Activated CD8-positive, alpha-beta T cell treated with anti-CD3 and anti-CD28 coated beads for 36 hours (primary cell): ENCODE data around the gene HNRNPUL1. TPM values are rescaled to one million over a fixed set of nuclear protein-coding genes. Genes with fewer than 3 reads are reported as not detected.

ENCODE experiments used
- ATAC-seq: fragments of 200-7000 bp; cut with Tn5 transposase; one replicate; pipeline ENCODE4 v1.10.0; 2021; ENCODE audit warnings: mild to moderate bottlenecking, moderate library complexity
- CTCF ChIA-PET: fragments of 350-600 bp; sonication (Branson Sonifier 250); formaldehyde crosslinking; loops from one replicate; lab custom pipeline; 2021; ENCODE audit warnings: antibody characterized with exemption; lab: Charles Lee
- POLR2A ChIA-PET: fragments of 350-600 bp; sonication (Branson Sonifier 250); formaldehyde crosslinking; loops from one replicate; lab custom pipeline; 2021; ENCODE audit warnings: antibody characterized with exemption; lab: Charles Lee
- DNase-seq: peaks from one replicate; pipeline ENCODE4 v3.0.0-alpha.2; 2020
- H3K27ac Mint-ChIP-seq: one replicate; pipeline ENCODE4 v1.8.0; 2021; ENCODE audit warnings: mild to moderate bottlenecking, mixed read lengths
- H3K27me3 Mint-ChIP-seq: one replicate; pipeline ENCODE4 v1.8.0; 2021; ENCODE audit warnings: mixed read lengths
- H3K36me3 Mint-ChIP-seq: one replicate; pipeline ENCODE4 v1.8.0; 2021; ENCODE audit warnings: low read depth, mixed read lengths
- H3K4me1 Mint-ChIP-seq: one replicate; pipeline ENCODE4 v1.8.0; 2021; ENCODE audit warnings: low read depth, mixed read lengths
- H3K4me3 Mint-ChIP-seq: one replicate; pipeline ENCODE4 v1.8.0; 2021; ENCODE audit warnings: mild to moderate bottlenecking, moderate library complexity, mixed read lengths
- H3K9me3 Mint-ChIP-seq: one replicate; pipeline ENCODE4 v1.8.0; 2021; ENCODE audit warnings: mixed read lengths
- intact Hi-C: fragments of 100-400 bp; cut with micrococcal nuclease; formaldehyde crosslinking; loops from one replicate; pipeline ENCODE4 v1.10.0; 2022
- total RNA-seq, 2 experiments: library from RNA; stranded (reverse); gene quantifications; one replicate each; pipeline ENCODE4 v1.2.3, GENCODE V29; 2021
- TF ChIP-seq, protein P1 (sequence below): fragments of 200-600 bp; IDR thresholded peaks from one replicate; pipeline ENCODE4 v1.8.0; 2022; ENCODE audit warnings: antibody characterized with exemption, mild to moderate bottlenecking

Gene HNRNPUL1
- total RNA-seq = 100 to 1,000 TPM; 257 to 259 TPM

DNA sequence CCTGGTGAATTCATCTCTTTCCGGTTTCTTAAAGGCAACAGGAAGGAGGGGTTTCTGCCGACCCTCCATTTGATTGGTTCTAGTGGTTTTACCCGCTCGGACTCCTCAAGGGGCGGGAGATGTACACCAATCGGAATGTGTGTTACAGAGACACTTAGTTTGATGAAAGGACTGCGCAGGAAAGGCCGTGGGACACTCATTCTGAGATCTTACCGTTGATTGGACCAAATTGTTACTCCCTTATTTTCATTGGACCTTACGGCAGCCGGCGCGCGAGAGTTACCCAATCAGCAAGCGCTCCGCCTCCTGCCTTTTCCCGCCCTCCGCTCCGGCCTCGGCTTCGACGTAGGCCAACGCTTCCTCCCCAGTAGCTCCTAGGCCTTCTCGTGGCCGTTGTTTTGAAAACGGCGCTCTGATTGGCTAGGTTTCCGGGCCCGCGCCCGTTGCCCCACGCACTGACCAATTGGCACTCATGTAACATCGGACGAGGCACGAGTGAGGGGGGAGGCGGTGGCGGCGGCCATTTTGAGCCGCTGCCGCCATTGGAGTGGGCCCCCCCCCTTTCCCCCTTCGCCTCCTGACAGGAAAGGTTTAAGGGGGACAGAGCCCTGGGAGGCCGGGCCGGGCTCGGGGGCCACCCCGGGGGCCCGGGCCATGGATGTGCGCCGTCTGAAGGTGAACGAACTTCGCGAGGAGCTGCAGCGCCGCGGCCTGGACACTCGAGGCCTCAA, at the start of gene HNRNPUL1:
TSS of gene HNRNPUL1 (plus strand) at position 523 of the 731 bp plus-strand sequence. CDS start at position 655, 132 bp downstream.
- Mint-ChIP-seq H3K27ac (peak within 1 kb of the TSS; percentile 100), H3K36me3 (peaks cover 37% of the 10 kb centered on the region), H3K9me3 (no peaks in the 10 kb centered on the region), H3K4me3 (peak within 1 kb of the TSS; percentile 95), H3K4me1 (peaks cover 31% of the 10 kb centered on the region), H3K27me3 (no peaks in the 10 kb centered on the region)
- intact Hi-C loops = loop anchor here (2.0 to 10.0 kb wide), 4 partner anchors 37 to 91 kb away; partner anchors contain the start of gene TGFB1
- CTCF ChIA-PET = interaction anchor here (0.6 to 5.0 kb wide), 9 partner anchors 27 to 285 kb away, joined by 3 to 59 read pairs (median 5); partner anchors contain the start of gene CCDC97
- TF ChIP-seq, protein P1, sequence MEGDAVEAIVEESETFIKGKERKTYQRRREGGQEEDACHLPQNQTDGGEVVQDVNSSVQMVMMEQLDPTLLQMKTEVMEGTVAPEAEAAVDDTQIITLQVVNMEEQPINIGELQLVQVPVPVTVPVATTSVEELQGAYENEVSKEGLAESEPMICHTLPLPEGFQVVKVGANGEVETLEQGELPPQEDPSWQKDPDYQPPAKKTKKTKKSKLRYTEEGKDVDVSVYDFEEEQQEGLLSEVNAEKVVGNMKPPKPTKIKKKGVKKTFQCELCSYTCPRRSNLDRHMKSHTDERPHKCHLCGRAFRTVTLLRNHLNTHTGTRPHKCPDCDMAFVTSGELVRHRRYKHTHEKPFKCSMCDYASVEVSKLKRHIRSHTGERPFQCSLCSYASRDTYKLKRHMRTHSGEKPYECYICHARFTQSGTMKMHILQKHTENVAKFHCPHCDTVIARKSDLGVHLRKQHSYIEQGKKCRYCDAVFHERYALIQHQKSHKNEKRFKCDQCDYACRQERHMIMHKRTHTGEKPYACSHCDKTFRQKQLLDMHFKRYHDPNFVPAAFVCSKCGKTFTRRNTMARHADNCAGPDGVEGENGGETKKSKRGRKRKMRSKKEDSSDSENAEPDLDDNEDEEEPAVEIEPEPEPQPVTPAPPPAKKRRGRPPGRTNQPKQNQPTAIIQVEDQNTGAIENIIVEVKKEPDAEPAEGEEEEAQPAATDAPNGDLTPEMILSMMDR = no peak
- POLR2A ChIA-PET = interaction anchor here (0.6 to 8.5 kb wide), 25 partner anchors 10 to 514 kb away, joined by 3 to 179 read pairs (median 4); partner anchors contain the start of genes ACTMAP, CCDC97 and TGFB1
- ATAC-seq (peak; percentile 79), DNase-seq (peak; percentile 98)

DNA sequence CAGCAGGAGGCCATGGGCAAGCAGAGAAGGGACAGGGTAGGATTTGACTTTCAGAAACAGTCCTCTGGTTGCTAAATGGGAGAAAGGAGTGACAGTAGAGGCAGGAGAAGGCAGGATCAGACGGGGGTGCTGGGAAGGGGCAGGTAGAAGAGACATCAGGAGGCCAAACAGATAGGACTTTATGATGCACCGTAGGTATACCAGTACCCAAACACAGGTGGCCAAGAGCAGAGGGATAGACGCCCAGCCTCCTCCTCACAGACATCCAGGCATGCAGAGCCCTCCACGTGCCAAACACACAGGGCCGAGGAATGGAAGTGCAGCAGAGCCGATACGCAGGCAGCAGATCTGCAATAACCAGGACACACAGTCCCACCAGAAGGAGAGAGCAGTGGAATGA, 46.4 kb upstream of the HNRNPUL1 start:
- DNase-seq = no peak
- Mint-ChIP-seq H3K36me3 (no peaks in the 10 kb centered on the region), H3K4me3 (no peak overlapping the region), H3K4me1 (peaks cover 3% of the 10 kb centered on the region), H3K27me3 (peaks cover 33% of the 10 kb centered on the region), H3K27ac (no peak overlapping the region), H3K9me3 (no peaks in the 10 kb centered on the region)
- TF ChIP-seq, protein P1 = no peak
- intact Hi-C loops = no loop called here
- ChIA-PET CTCF (no interaction called here), POLR2A (no interaction called here)
- ATAC-seq = no peak

DNA sequence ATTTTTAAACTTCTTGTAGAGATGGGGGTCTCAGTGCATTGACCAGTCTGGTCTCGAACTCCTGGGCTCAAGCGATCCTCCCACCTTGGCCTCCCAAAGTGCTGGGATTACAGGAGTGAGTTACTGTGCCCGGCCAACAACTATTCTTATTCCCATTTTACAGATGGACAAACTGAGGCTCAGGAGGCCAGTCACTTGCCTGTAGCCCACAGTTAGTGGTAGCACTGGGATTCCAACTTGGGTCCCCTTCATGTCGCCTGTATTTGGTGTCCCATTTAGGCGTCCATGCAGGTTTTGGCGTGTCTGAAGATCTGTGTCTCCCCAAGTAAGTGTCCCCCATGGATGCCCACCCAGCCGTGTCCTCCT, 45.9 kb upstream of the HNRNPUL1 start:
- TF ChIP-seq, protein P1 = no peak
- CTCF ChIA-PET = no interaction called here
- ATAC-seq = no peak
- Mint-ChIP-seq H3K27me3 (peaks cover 33% of the 10 kb centered on the region), H3K27ac (no peak overlapping the region), H3K9me3 (no peaks in the 10 kb centered on the region), H3K4me3 (no peak overlapping the region), H3K36me3 (no peaks in the 10 kb centered on the region), H3K4me1 (peaks cover 3% of the 10 kb centered on the region)
- POLR2A ChIA-PET = no interaction called here
- no peak for DNase-seq
- intact Hi-C loops = no loop called here

DNA sequence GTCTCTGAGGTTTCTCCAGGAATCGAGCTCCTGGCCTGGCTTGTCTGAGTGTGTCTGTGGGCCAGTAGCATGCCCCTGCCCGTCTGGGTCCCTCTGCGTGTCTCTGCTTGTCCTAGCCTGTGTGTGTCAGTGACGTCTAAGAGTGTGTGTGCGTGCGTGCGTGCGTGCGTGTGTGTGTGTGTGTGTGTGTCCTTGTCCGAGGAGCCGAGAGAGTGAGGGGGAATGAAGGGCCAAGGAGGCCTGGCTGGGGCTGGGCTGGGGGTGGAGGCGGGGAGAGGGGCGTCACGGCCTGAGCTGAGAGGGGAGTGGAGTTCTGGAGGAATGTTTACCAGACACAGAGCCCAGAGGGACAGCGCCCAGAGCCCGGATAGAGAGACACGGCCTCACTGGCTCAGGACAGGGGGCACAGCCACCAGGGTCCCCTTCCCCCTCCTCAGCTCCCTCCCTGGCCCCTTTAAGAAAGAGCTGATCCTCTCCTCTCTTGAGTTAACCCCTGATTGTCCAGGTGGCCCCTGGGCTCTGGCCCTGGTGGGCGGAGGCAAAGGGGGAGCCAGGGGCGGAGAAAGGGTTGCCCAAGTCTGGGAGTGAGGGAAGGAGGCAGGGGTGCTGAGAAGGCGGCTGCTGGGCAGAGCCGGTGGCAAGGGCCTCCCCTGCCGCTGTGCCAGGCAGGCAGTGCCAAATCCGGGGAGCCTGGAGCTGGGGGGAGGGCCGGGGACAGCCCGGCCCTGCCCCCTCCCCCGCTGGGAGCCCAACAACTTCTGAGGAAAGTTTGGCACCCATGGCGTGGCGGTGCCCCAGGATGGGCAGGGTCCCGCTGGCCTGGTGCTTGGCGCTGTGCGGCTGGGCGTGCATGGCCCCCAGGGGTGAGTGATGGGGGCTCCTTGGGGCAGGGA, 45.3 kb upstream of the HNRNPUL1 start, which contains the start of gene AXL:
TSS of gene AXL (plus strand) at position 609 of the 893 bp plus-strand sequence. CDS start at position 779, 170 bp downstream.
- POLR2A ChIA-PET = no interaction called here
- Mint-ChIP-seq H3K27ac (no peak within 1 kb of the TSS), H3K9me3 (no peaks in the 10 kb centered on the region), H3K36me3 (no peaks in the 10 kb centered on the region), H3K27me3 (peaks cover 33% of the 10 kb centered on the region), H3K4me1 (peaks cover 6% of the 10 kb centered on the region), H3K4me3 (no peak within 1 kb of the TSS)
- DNase-seq (no peak), ATAC-seq (no peak)
- CTCF ChIA-PET = no interaction called here
- TF ChIP-seq, protein P1 = no peak
- intact Hi-C loops = no loop called here
